Neural progenitor cell (in vitro differentiated cells): ENCODE data around the gene SPAG16.

Experiments used
- EZH2 ChIP-seq: fragments of 200-600 bp; sonication (generic); IDR thresholded peaks from 2 replicates; pipeline ENCODE4 v1.6.1; 2017; ENCODE audit warnings: antibody characterized with exemption, mild to moderate bottlenecking, moderate library complexity
- TF ChIP-seq, protein P1 (sequence below): fragments of 200-600 bp; sonication (generic); IDR thresholded peaks from 2 replicates; pipeline ENCODE4 v1.5.1; 2017; ENCODE audit warnings: antibody characterized with exemption, mild to moderate bottlenecking

DNA sequence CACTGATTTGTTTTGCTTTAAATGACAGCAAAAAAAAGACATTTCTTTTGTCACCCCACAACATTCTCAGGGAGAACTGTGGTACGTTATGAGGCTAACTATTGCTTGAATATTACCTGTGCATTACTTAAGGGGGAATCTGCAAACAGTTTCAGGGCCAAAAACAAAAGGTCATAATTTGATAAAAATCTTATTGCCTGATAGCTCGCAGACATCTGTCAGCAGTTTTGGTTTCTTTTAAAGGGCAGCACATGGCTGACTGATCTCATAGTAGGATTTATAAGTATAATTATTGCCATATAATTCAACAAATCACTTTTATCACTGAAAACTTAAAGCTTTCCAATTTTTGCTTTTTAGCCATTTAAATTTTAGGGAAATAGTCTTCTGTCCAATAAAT lies 900.2 kb downstream of the SPAG16 start:
- TF ChIP-seq, protein P1, sequence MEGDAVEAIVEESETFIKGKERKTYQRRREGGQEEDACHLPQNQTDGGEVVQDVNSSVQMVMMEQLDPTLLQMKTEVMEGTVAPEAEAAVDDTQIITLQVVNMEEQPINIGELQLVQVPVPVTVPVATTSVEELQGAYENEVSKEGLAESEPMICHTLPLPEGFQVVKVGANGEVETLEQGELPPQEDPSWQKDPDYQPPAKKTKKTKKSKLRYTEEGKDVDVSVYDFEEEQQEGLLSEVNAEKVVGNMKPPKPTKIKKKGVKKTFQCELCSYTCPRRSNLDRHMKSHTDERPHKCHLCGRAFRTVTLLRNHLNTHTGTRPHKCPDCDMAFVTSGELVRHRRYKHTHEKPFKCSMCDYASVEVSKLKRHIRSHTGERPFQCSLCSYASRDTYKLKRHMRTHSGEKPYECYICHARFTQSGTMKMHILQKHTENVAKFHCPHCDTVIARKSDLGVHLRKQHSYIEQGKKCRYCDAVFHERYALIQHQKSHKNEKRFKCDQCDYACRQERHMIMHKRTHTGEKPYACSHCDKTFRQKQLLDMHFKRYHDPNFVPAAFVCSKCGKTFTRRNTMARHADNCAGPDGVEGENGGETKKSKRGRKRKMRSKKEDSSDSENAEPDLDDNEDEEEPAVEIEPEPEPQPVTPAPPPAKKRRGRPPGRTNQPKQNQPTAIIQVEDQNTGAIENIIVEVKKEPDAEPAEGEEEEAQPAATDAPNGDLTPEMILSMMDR: no peak
- TF ChIP-seq EZH2: no peak
